ENCODE data around the gene ABR. TPM values are rescaled to one million over a fixed set of nuclear protein-coding genes. Genes with fewer than 3 reads are reported as not detected.

ABR gene
- total RNA-seq, 1 experiment from 2014 or later = 78.3 TPM

DNA sequence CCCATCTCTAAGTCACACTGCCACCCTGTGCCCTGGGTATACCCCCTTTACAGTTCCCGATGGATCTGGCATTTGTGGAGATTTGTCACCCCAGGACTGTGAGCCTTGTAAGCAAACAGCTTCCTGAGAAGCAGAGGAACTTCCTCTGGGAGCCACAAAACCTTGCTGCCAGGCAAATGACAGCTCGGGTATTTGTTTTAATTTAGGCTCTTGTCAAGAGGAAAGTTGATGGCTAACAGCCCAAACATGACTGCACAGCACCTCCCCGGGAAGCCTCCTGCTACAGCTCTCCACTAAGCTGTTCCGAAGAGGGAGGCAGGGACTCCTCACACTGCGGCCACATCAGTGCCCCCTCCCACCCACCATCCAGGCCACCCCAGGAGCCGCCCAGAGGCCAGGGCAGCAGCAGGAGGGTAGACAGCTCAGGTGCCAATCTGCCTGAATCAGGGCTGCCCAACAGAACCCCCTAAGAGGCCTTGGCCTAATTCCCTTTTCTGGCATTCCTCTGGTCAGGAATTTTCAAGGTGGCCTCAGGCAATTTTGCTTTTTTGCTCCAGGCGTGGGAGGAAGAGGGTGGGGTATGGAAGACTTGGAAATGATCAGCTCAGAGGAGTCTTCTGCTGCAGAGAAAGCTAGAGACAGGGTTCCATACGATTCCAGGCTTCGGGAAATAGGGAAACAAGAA, 2.6 kb downstream of the ABR start:
- Histone ChIP-seq H3K4me1 (0 out of 2 replicates have a peak, but pooled peaks cover 6% of the 10 kb centered on the region), H3K9me3 (no peaks in the 10 kb centered on the region), H3K36me3 (ENCODE audit: control insufficient read depth, insufficient read depth, low read length) (no peaks in the 10 kb centered on the region), H3K27me3 (replicated peaks; ENCODE audit: control insufficient read depth, insufficient read depth, low read length) (no peaks in the 10 kb centered on the region), H3K4me3 (ENCODE audit: low read depth, low read length) (no peak overlapping the region)
- H3K4me1 Mint-ChIP-seq (ENCODE audit: low read depth, unreplicated experiment) = peaks cover 5% of the 10 kb centered on the region
- no peak for TF ChIP-seq CTCF (IDR thresholded peaks at IDR 0.05; ENCODE audit: insufficient read depth in 1 of 2, low read depth in 1 of 2, low read length in 1 of 2, severe bottlenecking in 1 of 2, unreplicated experiment in 1 of 2)
- H3K36me3 Mint-ChIP-seq (ENCODE audit: insufficient read depth, unreplicated experiment) = peaks cover 5% of the 10 kb centered on the region
- ChIA-PET CTCF (interaction anchor here (1.4 to 1.7 kb wide), 2 partner anchors 10 to 54 kb away, joined by 3 to 5 read pairs; no protein-coding TSS in a partner anchor), POLR2A (no interaction called here)
- intact Hi-C loops (cut with micrococcal nuclease; ENCODE audit: unreplicated experiment) = no loop called here
- no peak overlapping the region for H3K4me3 Mint-ChIP-seq (ENCODE audit: unreplicated experiment)
- DNase-seq = no peak
- H3K9me3 Mint-ChIP-seq (ENCODE audit: unreplicated experiment) = no peaks in the 10 kb centered on the region
- BruUV-seq (replicated peaks) = no TSS peak
- no peak overlapping the region for H3K27ac Mint-ChIP-seq (ENCODE audit: unreplicated experiment)
- H3K27me3 Mint-ChIP-seq (ENCODE audit: insufficient read depth, unreplicated experiment) = no peaks in the 10 kb centered on the region

DNA sequence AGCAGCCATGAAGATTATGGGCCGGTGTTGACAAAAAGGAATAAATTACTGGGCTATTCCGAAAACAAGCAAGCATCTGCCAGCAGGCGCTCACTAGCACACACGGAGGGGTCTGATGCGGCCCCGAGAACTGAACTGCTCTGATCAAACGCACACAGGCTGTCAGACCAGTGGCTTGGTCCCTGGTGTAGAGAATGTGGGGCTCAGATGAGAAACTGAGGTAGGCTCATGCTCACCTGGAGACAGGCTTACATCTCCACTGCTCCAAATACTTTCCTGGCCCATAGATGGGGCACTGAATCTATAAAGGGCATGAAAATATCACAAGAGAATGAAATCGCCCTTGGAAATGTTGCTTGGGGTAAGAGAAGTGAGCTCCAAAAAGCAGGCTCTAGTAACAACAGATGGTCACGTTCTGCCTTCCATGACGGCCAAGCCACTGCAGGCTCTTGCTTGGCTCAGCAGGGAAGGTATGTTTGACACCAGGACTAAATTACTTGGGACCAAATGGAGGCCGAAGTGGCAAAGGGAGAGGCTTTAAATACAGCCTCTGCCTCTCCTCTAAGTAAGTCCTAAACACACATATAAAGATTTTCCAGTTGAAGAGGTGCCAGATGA, 5.4 kb downstream of the ABR start:
- Mint-ChIP-seq H3K27me3 (ENCODE audit: insufficient read depth, unreplicated experiment) (no peaks in the 10 kb centered on the region), H3K9me3 (ENCODE audit: unreplicated experiment) (no peaks in the 10 kb centered on the region), H3K36me3 (ENCODE audit: insufficient read depth, unreplicated experiment) (peaks cover 5% of the 10 kb centered on the region), H3K4me1 (ENCODE audit: low read depth, unreplicated experiment) (no peaks in the 10 kb centered on the region), H3K4me3 (ENCODE audit: unreplicated experiment) (no peak overlapping the region), H3K27ac (ENCODE audit: unreplicated experiment) (no peak overlapping the region)
- BruUV-seq (replicated peaks) = no TSS peak
- Histone ChIP-seq H3K36me3 (ENCODE audit: control insufficient read depth, insufficient read depth, low read length) (no peaks in the 10 kb centered on the region), H3K4me1 (0 out of 2 replicates have a peak, but pooled peaks cover 6% of the 10 kb centered on the region), H3K4me3 (ENCODE audit: low read depth, low read length) (no peak overlapping the region), H3K27me3 (replicated peaks; ENCODE audit: control insufficient read depth, insufficient read depth, low read length) (no peaks in the 10 kb centered on the region), H3K9me3 (no peaks in the 10 kb centered on the region)
- POLR2A ChIA-PET = no interaction called here
- no peak for DNase-seq
- intact Hi-C loops (cut with micrococcal nuclease; ENCODE audit: unreplicated experiment) = no loop called here
- CTCF ChIA-PET = interaction anchor here (0.6 kb wide), 1 partner anchor 295 kb away, joined by 3 read pairs; no protein-coding TSS in a partner anchor
- no peak for TF ChIP-seq CTCF (IDR thresholded peaks at IDR 0.05; ENCODE audit: insufficient read depth in 1 of 2, low read depth in 1 of 2, low read length in 1 of 2, severe bottlenecking in 1 of 2, unreplicated experiment in 1 of 2)

DNA sequence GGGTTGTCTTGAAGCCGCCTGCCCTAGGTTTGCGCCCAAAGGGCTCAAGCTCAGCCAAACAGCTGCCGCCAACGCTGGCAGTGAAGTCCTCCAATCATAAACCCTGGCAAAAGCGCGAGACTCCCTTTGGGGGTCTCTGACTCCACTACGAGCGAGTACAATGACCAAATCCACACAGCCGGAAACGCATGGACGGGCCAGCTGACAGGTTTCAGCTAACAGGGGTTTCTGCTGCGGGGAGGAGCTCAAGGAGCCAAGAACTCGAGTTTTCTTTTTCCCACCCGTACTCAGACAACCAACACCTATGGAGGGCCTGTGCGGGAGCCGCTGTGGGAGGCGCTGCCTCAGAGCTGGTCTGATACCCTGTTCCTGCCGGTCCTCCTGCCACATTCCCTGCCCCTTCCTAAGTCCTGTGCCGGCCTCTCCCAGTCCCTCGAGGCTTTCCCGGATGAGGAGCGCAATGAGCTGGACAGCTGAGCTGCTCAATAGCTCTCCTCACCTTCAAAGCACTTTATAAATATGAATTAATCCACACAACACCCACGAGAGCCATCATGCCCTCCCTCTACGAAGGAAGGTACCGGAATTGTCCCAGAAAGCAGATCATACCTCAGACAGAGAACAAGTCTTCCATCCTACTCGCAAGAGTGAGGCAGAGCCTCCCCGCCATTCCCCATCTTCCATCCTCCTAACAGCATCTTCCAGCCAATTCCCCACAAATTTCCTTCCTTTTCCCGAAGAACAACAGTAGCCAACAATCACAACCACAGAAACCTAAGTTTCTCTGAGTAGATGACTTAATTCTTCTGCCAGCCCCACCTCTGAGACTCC, 6.1 kb downstream of the ABR start:
- H3K4me1 Mint-ChIP-seq (ENCODE audit: low read depth, unreplicated experiment) = no peaks in the 10 kb centered on the region
- intact Hi-C loops (cut with micrococcal nuclease; ENCODE audit: unreplicated experiment) = no loop called here
- no peaks in the 10 kb centered on the region for H3K27me3 Mint-ChIP-seq (ENCODE audit: insufficient read depth, unreplicated experiment)
- peaks cover 5% of the 10 kb centered on the region for H3K36me3 Mint-ChIP-seq (ENCODE audit: insufficient read depth, unreplicated experiment)
- H3K36me3 ChIP-seq (ENCODE audit: control insufficient read depth, insufficient read depth, low read length) = no peaks in the 10 kb centered on the region
- no peaks in the 10 kb centered on the region for H3K27me3 ChIP-seq (replicated peaks; ENCODE audit: control insufficient read depth, insufficient read depth, low read length)
- H3K4me1 ChIP-seq = 0 out of 2 replicates have a peak, but pooled peaks cover 6% of the 10 kb centered on the region
- no peak overlapping the region for H3K27ac Mint-ChIP-seq (ENCODE audit: unreplicated experiment)
- TF ChIP-seq CTCF (IDR thresholded peaks at IDR 0.05; ENCODE audit: insufficient read depth in 1 of 2, low read depth in 1 of 2, low read length in 1 of 2, severe bottlenecking in 1 of 2, unreplicated experiment in 1 of 2) = no peak
- CTCF ChIA-PET = no interaction called here
- POLR2A ChIA-PET = no interaction called here
- no peak overlapping the region for H3K4me3 Mint-ChIP-seq (ENCODE audit: unreplicated experiment)
- BruUV-seq (replicated peaks) = no TSS peak
- no peak for DNase-seq
- H3K9me3 Mint-ChIP-seq (ENCODE audit: unreplicated experiment) = no peaks in the 10 kb centered on the region
- no peaks in the 10 kb centered on the region for H3K9me3 ChIP-seq
- H3K4me3 ChIP-seq (ENCODE audit: low read depth, low read length) = no peak overlapping the region

Data from Caco-2 (cell line).